SK-N-SH (cell line): ENCODE results near the gene APBB1IP. TPM values are rescaled to one million over a fixed set of nuclear protein-coding genes. Genes with fewer than 3 reads are reported as not detected.

ENCODE experiments used
- polyA plus RNA-seq, 3 experiments: library from polyadenylated mRNA; depleted of rRNA; stranded (reverse); fragments of >200 nt; gene quantifications; 2 replicates each; pipeline ENCODE4 v1.2.3, GENCODE V29; 2012
- small RNA-seq, 7 experiments: library from RNA; depleted of rRNA; stranded (forward); fragments of <200 nt; gene quantifications; one replicate each; pipeline ENCODE3, GENCODE V24; 2012

APBB1IP gene
- polyA plus RNA-seq, 1 of the 3 experiments (the other 2 are of a cell fraction) = not detected

Small RNAs within 50 kb of the gene (small RNA-seq; reads per million reads assigned to genes)
- gene RNA5SP307 = 0 to 0.40 (median 0) reads per million in 7 experiments

Other genes starting within 250 kb of the APBB1IP start
- gene GAD2, start 221.6 kb upstream of the APBB1IP start, polyA plus RNA-seq (2012; rRNA removed) = not detected in 2 replicates